ENCODE results near the gene OASL.

OASL gene

GRCh38 chr12:120994059-120994458 is 45.0 kb downstream of the OASL start:
- no peak overlapping the region for H3K27ac ChIP-seq (replicated peaks)
- no peak for DNase-seq (ENCODE audit: low read depth in 1 of 2, low spot score in 1 of 2)
- no peak for TF ChIP-seq SPI1 (IDR thresholded peaks at IDR 0.05; ENCODE audit: borderline replicate concordance, low read depth)
- no peak for TF ChIP-seq POLR2AphosphoS5 (IDR thresholded peaks at IDR 0.05; ENCODE audit: low read depth)
- no peak for TF ChIP-seq GABPA (IDR thresholded peaks at IDR 0.05; ENCODE audit: low read depth)
- no peak for TF ChIP-seq REST (IDR thresholded peaks at IDR 0.05; ENCODE audit: insufficient replicate concordance, low read depth)
- TF ChIP-seq CTCF (IDR thresholded peaks at IDR 0.05; ENCODE audit: insufficient read depth, low read length) = no peak
- peaks cover 3% of the 10 kb centered on the region for H3K27me3 ChIP-seq (ENCODE audit: insufficient read depth, poor library complexity, severe bottlenecking)
- no peak overlapping the region for H3K4me3 ChIP-seq (replicated peaks; ENCODE audit: insufficient read depth, low read length)

- no peak for DNase-seq (ENCODE audit: low read depth in 1 of 2, low spot score in 1 of 2)
- no peak for TF ChIP-seq CTCF (IDR thresholded peaks at IDR 0.05; ENCODE audit: insufficient read depth, low read length)
- no peak for TF ChIP-seq GABPA (IDR thresholded peaks at IDR 0.05; ENCODE audit: low read depth)
- no peak for TF ChIP-seq REST (IDR thresholded peaks at IDR 0.05; ENCODE audit: insufficient replicate concordance, low read depth)
- TF ChIP-seq SPI1 (IDR thresholded peaks at IDR 0.05; ENCODE audit: borderline replicate concordance, low read depth) = no peak
- TF ChIP-seq POLR2AphosphoS5 (IDR thresholded peaks at IDR 0.05; ENCODE audit: low read depth) = no peak
- H3K27ac ChIP-seq (replicated peaks) = no peak overlapping the region
- H3K27me3 ChIP-seq (ENCODE audit: insufficient read depth, poor library complexity, severe bottlenecking) = peaks cover 3% of the 10 kb centered on the region
- no peak overlapping the region for H3K4me3 ChIP-seq (replicated peaks; ENCODE audit: insufficient read depth, low read length)
These were observed 45.5 kb downstream of the OASL start for GRCh38 chr12:120993496-120993895.

- no peak for DNase-seq (ENCODE audit: low read depth in 1 of 2, low spot score in 1 of 2)
- Histone ChIP-seq H3K4me3 (replicated peaks; ENCODE audit: insufficient read depth, low read length) (no peak overlapping the region), H3K27me3 (ENCODE audit: insufficient read depth, poor library complexity, severe bottlenecking) (peaks cover 3% of the 10 kb centered on the region), H3K27ac (replicated peaks) (no peak overlapping the region)
- TF ChIP-seq POLR2AphosphoS5 (IDR thresholded peaks at IDR 0.05; ENCODE audit: low read depth) (no peak), SPI1 (IDR thresholded peaks at IDR 0.05; ENCODE audit: borderline replicate concordance, low read depth) (no peak), CTCF (IDR thresholded peaks at IDR 0.05; ENCODE audit: insufficient read depth, low read length) (no peak), GABPA (IDR thresholded peaks at IDR 0.05; ENCODE audit: low read depth) (no peak), REST (IDR thresholded peaks at IDR 0.05; ENCODE audit: insufficient replicate concordance, low read depth) (no peak)
These were observed 46.1 kb downstream of the OASL start for GRCh38 chr12:120992989-120993388.
